GM12891 (cell line): ENCODE results near the gene SNAP25. TPM values are rescaled to one million over a fixed set of nuclear protein-coding genes. Genes with fewer than 3 reads are reported as not detected.
A peak's percentile ranks its signal among the peaks of the same experiment; 100 is the strongest.

Experiments used
- DNase-seq: peaks from one replicate; pipeline ENCODE4 v3.0.0; 2011; ENCODE audit warnings: low spot score; ENCODE audit not compliant: insufficient read length
- FAIRE-seq: peaks from 2 replicates; lab custom pipeline; 2011; peaks lifted over from hg19 to GRCh38; lab: Jason Lieb, UNC
- PAX5 ChIP-seq: IDR thresholded peaks from 2 replicates; pipeline ENCODE4 v1.6.1; 2011; ENCODE audit warnings: low read length, moderate library complexity, mild to moderate bottlenecking; ENCODE audit not compliant: insufficient read depth, severe bottlenecking
- POLR2A ChIP-seq: IDR thresholded peaks from 2 replicates; pipeline ENCODE4 v1.6.1; 2011; ENCODE audit warnings: low read depth, low read length, control low read depth
- POLR2AphosphoS5 ChIP-seq: IDR thresholded peaks from 2 replicates; pipeline ENCODE4 v1.6.1; 2011; ENCODE audit warnings: low read depth, low read length, control low read depth
- POU2F2 ChIP-seq: IDR thresholded peaks from 2 replicates; pipeline ENCODE4 v1.6.1; 2011; ENCODE audit warnings: low read depth, mild to moderate bottlenecking, control low read depth, low read length, moderate library complexity
- SPI1 ChIP-seq: IDR thresholded peaks from 2 replicates; pipeline ENCODE4 v1.6.1; 2011; ENCODE audit warnings: low read depth, low read length, control low read depth
- TAF1 ChIP-seq: IDR thresholded peaks from 2 replicates; pipeline ENCODE4 v1.6.1; 2011; ENCODE audit warnings: low read depth, low read length, control low read depth
- polyA plus RNA-seq: library from polyadenylated mRNA; unstranded; fragments of >200 nt; gene quantifications from one replicate; pipeline ENCODE4 v1.2.1, GENCODE V29; 2012; ENCODE audit warnings: low read depth, missing spikeins, inconsistent platforms; ENCODE audit not compliant: missing spikeins

SNAP25 gene
- not detected for polyA plus RNA-seq

GRCh38 chr20:10218536-10219451, at the start of gene SNAP25:
SNAP25 (plus strand) TSS chr20:10218830; CDS start chr20:10275492, 56,662 bp downstream.
- peak; percentile 14 for DNase-seq
- FAIRE-seq: no peak
- no peak for TF ChIP-seq TAF1
- no peak for TF ChIP-seq POU2F2
- TF ChIP-seq PAX5: no peak
- TF ChIP-seq POLR2AphosphoS5: no peak
- TF ChIP-seq POLR2A: no peak
- TF ChIP-seq SPI1: no peak

GRCh38 chr20:10169752-10170151, 48.9 kb upstream of the SNAP25 start:
- DNase-seq (no peak), FAIRE-seq (no peak)
- TF ChIP-seq SPI1 (no peak), POU2F2 (no peak), POLR2A (no peak), TAF1 (no peak), POLR2AphosphoS5 (no peak)

GRCh38 chr20:10170261-10170660, 48.4 kb upstream of the SNAP25 start:
- FAIRE-seq: no peak
- TF ChIP-seq SPI1 (no peak), POLR2A (no peak), PAX5 (no peak), TAF1 (no peak), POLR2AphosphoS5 (no peak), POU2F2 (no peak)
- DNase-seq: no peak

GRCh38 chr20:10171864-10172751, 46.5 kb upstream of the SNAP25 start:
- DNase-seq: no peak
- no peak for FAIRE-seq
- no peak for TF ChIP-seq POLR2AphosphoS5
- no peak for TF ChIP-seq SPI1
- TF ChIP-seq POLR2A: no peak
- TF ChIP-seq PAX5: no peak

- FAIRE-seq: no peak
- no peak for DNase-seq
- TF ChIP-seq POU2F2: no peak
- TF ChIP-seq SPI1: no peak
- TF ChIP-seq POLR2AphosphoS5: no peak
- no peak for TF ChIP-seq TAF1
- no peak for TF ChIP-seq PAX5
- no peak for TF ChIP-seq POLR2A
Measured at GRCh38 chr20:10172998-10173655, 45.5 kb upstream of the SNAP25 start.

- FAIRE-seq (no peak), DNase-seq (no peak)
- TF ChIP-seq POU2F2 (no peak), POLR2AphosphoS5 (no peak), PAX5 (no peak), TAF1 (no peak), SPI1 (no peak), POLR2A (no peak)
Measured at GRCh38 chr20:10174400-10174799, 44.2 kb upstream of the SNAP25 start.

GRCh38 chr20:10177326-10177725, 41.3 kb upstream of the SNAP25 start:
- FAIRE-seq: no peak
- TF ChIP-seq POLR2AphosphoS5 (no peak), POU2F2 (no peak)
- no peak for DNase-seq

- TF ChIP-seq TAF1: no peak
- no peak for TF ChIP-seq POLR2A
- TF ChIP-seq PAX5: no peak
- TF ChIP-seq SPI1: no peak
- no peak for TF ChIP-seq POU2F2
- no peak for TF ChIP-seq POLR2AphosphoS5
- no peak for DNase-seq
Measured at GRCh38 chr20:10178091-10178490, 40.5 kb upstream of the SNAP25 start.

GRCh38 chr20:10178727-10179313, 39.8 kb upstream of the SNAP25 start:
- DNase-seq (no peak), FAIRE-seq (no peak)
- TF ChIP-seq SPI1 (no peak), PAX5 (no peak), POLR2A (no peak), POU2F2 (no peak), TAF1 (no peak), POLR2AphosphoS5 (no peak)

More at GRCh38 chr20:10178091-10178490, 40.5 kb upstream of the SNAP25 start:
- no peak for FAIRE-seq
